ENCODE measurements around the gene PTCSC3. TPM values are rescaled to one million over a fixed set of nuclear protein-coding genes. Genes with fewer than 3 reads are reported as not detected.

Gene PTCSC3
- total RNA-seq, 3 donors from 2014 or later, result not detected

DNA sequence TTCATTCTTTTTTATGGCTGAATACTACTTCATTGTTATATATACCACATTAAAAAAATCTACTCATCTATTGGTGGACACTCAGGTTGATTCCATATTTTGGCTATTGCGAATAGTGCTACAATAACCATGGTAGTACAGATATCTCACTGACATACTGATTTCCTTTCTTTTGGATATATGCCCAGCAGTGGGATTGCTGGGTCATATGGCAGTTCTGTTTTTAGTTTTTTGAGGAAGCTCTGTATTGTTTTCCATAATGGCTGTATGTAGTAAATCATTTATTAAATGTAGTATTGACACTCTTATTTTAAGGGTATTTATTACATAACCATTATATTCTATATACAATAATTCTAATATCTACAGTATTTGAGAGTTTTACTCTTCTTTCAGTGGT, 43.7 kb downstream of the PTCSC3 start:
- intact Hi-C loops (cut with DNase I; ENCODE audit: low total_unique reads), result no loop called here
- TF ChIP-seq, protein P1, sequence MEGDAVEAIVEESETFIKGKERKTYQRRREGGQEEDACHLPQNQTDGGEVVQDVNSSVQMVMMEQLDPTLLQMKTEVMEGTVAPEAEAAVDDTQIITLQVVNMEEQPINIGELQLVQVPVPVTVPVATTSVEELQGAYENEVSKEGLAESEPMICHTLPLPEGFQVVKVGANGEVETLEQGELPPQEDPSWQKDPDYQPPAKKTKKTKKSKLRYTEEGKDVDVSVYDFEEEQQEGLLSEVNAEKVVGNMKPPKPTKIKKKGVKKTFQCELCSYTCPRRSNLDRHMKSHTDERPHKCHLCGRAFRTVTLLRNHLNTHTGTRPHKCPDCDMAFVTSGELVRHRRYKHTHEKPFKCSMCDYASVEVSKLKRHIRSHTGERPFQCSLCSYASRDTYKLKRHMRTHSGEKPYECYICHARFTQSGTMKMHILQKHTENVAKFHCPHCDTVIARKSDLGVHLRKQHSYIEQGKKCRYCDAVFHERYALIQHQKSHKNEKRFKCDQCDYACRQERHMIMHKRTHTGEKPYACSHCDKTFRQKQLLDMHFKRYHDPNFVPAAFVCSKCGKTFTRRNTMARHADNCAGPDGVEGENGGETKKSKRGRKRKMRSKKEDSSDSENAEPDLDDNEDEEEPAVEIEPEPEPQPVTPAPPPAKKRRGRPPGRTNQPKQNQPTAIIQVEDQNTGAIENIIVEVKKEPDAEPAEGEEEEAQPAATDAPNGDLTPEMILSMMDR (IDR thresholded peaks at IDR 0.05), result no peak
- no peak for TF ChIP-seq POLR2AphosphoS5 (IDR thresholded peaks at IDR 0.05)
- no peak for TF ChIP-seq POLR2A (IDR thresholded peaks at IDR 0.05)

DNA sequence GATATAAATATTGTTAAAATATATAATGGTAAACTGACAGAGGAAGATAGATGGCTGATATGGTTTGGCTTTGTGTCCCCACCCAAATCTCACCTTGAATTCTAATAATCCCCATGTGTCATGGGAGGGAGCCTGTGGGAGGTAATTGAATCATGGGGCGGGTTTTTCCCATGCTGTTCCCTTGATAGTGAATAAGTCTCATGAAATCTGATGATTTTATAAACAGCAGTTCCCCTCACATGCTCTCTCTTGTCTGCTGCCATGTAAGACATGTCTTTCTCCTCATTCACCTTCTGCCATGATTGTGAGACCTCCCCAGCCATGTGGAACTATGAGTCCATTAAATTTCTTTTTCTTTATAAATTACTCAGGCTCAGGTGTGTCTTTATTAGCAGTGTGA, 46.3 kb downstream of the PTCSC3 start:
- H3K36me3 ChIP-seq, result no peaks in the 10 kb centered on the region
- H3K27ac ChIP-seq, result no peak overlapping the region
- DNase-seq (ENCODE audit: low spot score in 2 of 2), result no peak
- TF ChIP-seq, protein P1 (IDR thresholded peaks at IDR 0.05), result no peak
- no peak for TF ChIP-seq POLR2A (IDR thresholded peaks at IDR 0.05)
- TF ChIP-seq POLR2AphosphoS5 (IDR thresholded peaks at IDR 0.05), result no peak
- H3K27me3 ChIP-seq, result no peaks in the 10 kb centered on the region
- H3K4me3 ChIP-seq, result no peak overlapping the region
- H3K4me1 ChIP-seq, result no peaks in the 10 kb centered on the region
- intact Hi-C loops (cut with DNase I; ENCODE audit: low total_unique reads), result no loop called here
- no peaks in the 10 kb centered on the region for H3K9me3 ChIP-seq

More for the DNA sequence above, 43.7 kb downstream of the PTCSC3 start:
- DNase-seq (ENCODE audit: low spot score in 2 of 2), result no peak
- H3K27ac ChIP-seq, result no peak overlapping the region
- H3K9me3 ChIP-seq, result no peaks in the 10 kb centered on the region
- H3K4me1 ChIP-seq, result no peaks in the 10 kb centered on the region
- H3K27me3 ChIP-seq, result no peaks in the 10 kb centered on the region
- no peaks in the 10 kb centered on the region for H3K36me3 ChIP-seq
- H3K4me3 ChIP-seq, result no peak overlapping the region

DNA sequence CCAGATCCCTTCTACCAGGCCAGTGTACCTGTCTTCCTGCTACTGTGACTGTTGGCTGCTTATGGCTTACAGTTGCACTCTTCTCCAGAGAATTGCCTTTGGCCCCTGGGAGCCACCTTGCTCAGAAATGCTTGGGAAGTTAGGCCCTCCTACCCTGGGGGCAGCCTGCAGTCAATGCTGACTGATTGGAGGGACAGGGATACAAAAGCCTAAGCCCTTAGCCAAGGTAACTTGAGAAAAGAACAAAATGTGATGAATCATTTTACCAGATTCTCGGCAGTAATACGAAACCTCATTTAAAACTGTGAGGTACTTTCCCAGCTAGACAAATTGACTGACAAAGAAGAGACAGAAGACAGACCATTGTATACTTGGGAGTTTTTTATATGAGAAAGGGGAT, 47.3 kb downstream of the PTCSC3 start:
- no peak for TF ChIP-seq POLR2AphosphoS5 (IDR thresholded peaks at IDR 0.05)
- TF ChIP-seq, protein P1 (IDR thresholded peaks at IDR 0.05), result no peak
- no peak for TF ChIP-seq POLR2A (IDR thresholded peaks at IDR 0.05)
- Histone ChIP-seq H3K4me3 (no peak overlapping the region), H3K27me3 (no peaks in the 10 kb centered on the region), H3K27ac (no peak overlapping the region), H3K9me3 (no peaks in the 10 kb centered on the region), H3K4me1 (no peaks in the 10 kb centered on the region), H3K36me3 (no peaks in the 10 kb centered on the region)
- DNase-seq (ENCODE audit: low spot score in 2 of 2), result no peak
- intact Hi-C loops (cut with DNase I; ENCODE audit: low total_unique reads), result no loop called here

DNA sequence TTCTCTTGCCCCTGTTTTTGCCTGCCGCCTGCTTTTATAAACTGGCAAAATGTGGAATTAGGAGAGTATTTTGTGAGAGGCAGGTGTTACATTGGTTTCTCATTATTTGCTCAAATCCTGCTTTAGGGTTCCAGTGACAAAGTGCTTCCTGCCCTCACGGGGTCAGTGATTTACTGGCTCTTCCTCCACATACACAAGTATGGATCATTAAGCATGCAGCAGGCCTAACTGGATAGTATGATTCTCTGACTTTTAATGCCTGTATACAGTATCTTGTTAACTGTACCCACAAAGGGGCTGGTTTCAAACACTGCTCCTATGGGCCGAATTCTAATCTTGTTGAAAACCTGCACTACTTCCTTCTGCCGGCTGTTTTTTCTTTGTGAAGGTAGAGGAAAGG, 63.2 kb downstream of the PTCSC3 start:
- no peak overlapping the region for H3K4me3 ChIP-seq
- H3K36me3 ChIP-seq, result no peaks in the 10 kb centered on the region
- no peak for DNase-seq (ENCODE audit: low spot score in 2 of 2)
- H3K4me1 ChIP-seq, result no peaks in the 10 kb centered on the region
- TF ChIP-seq POLR2AphosphoS5 (IDR thresholded peaks at IDR 0.05) (no peak), POLR2A (IDR thresholded peaks at IDR 0.05) (no peak)
- TF ChIP-seq, protein P1 (IDR thresholded peaks at IDR 0.05), result no peak
- intact Hi-C loops (cut with DNase I; ENCODE audit: low total_unique reads), result no loop called here
- no peaks in the 10 kb centered on the region for H3K27me3 ChIP-seq
- no peak overlapping the region for H3K27ac ChIP-seq
- no peaks in the 10 kb centered on the region for H3K9me3 ChIP-seq

DNA sequence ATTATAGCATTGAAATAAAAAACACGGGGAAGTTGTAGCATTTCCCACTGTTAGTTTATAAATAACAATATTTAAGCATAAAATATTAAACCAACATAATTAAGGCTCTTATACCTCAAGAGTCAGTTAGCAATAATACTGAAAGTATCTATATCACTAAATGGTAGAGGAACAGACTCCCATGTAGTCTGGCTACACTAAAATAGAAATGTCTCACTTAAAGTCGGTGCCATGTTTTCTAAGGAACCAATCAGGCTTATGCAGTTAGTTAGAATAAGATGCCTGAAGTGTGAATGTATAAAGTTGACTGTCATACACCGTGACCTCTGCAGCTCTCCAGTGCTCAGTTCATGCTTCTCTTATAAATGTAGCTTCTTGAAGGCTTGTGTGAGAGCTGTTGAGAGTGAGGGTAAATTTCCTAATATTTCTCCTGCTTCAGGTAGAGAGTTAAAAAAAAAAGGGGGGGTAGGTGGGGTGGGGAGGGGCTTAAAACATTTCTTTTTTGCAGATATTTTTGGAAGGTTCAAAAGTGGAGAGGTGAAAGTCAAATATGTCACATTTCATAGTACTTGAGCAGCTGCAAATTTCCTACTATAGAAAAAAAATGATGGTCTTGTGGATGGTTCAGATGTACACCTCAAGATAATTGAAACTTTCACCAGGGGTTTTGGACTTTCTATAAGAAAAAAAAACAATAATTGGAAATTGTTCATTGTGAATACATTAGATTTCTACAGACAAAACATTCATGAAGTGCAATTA, 64.5 kb downstream of the PTCSC3 start:
- no peak for DNase-seq (ENCODE audit: low spot score in 2 of 2)
- no peaks in the 10 kb centered on the region for H3K9me3 ChIP-seq
- no peak overlapping the region for H3K4me3 ChIP-seq
- no peaks in the 10 kb centered on the region for H3K27me3 ChIP-seq
- intact Hi-C loops (cut with DNase I; ENCODE audit: low total_unique reads), result no loop called here
- TF ChIP-seq, protein P1 (IDR thresholded peaks at IDR 0.05), result no peak
- no peak for TF ChIP-seq POLR2AphosphoS5 (IDR thresholded peaks at IDR 0.05)
- no peak for TF ChIP-seq POLR2A (IDR thresholded peaks at IDR 0.05)
- H3K36me3 ChIP-seq, result no peaks in the 10 kb centered on the region
- H3K27ac ChIP-seq, result no peak overlapping the region
- H3K4me1 ChIP-seq, result no peaks in the 10 kb centered on the region

Data from breast epithelium (tissue), 4 donors.